Measurements from ENCODE around the gene CLCN5. TPM values are rescaled to one million over a fixed set of nuclear protein-coding genes. Genes with fewer than 3 reads are reported as not detected.

The CLCN5 gene
- total and polyA plus RNA-seq, 12 donors: 0.83 to 3.6 (median 1.6) TPM

DNA sequence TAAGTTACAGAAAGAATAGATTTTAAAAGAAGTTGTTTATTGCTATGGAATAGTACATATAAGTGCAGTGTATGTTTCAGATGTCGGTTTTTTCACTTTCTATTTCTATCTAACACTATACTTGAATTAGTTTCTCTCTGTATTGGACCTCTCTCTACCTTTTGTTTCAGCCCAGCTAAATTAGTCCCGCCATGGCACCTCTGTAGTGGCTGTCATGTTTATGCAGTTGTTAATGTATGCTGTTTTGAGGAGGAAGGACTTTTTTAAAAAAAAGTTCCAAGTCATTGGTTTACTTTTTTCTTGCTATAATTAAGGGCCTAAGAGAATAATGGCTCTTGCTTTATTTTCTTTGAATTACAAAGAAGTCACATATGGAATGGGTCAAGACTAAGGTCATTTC lies 160.3 kb downstream of the CLCN5 start:
- DNase-seq (no peak), ATAC-seq (no peak)
- intact Hi-C loops (cut with DNase I): loop anchor here in 7 of 10 donors (5.0 to 10.0 kb wide), 3 partner anchors 165 to 170 kb away; no protein-coding TSS in a partner anchor
- H3K9me3 ChIP-seq: no peaks in the 10 kb centered on the region
- peaks cover 0 to 8% (median 0%) of the 10 kb centered on the region in 7 donors for H3K27me3 ChIP-seq
- H3K4me3 ChIP-seq: no peak overlapping the region
- no peaks in the 10 kb centered on the region for H3K4me1 ChIP-seq
- TF ChIP-seq, protein P1, sequence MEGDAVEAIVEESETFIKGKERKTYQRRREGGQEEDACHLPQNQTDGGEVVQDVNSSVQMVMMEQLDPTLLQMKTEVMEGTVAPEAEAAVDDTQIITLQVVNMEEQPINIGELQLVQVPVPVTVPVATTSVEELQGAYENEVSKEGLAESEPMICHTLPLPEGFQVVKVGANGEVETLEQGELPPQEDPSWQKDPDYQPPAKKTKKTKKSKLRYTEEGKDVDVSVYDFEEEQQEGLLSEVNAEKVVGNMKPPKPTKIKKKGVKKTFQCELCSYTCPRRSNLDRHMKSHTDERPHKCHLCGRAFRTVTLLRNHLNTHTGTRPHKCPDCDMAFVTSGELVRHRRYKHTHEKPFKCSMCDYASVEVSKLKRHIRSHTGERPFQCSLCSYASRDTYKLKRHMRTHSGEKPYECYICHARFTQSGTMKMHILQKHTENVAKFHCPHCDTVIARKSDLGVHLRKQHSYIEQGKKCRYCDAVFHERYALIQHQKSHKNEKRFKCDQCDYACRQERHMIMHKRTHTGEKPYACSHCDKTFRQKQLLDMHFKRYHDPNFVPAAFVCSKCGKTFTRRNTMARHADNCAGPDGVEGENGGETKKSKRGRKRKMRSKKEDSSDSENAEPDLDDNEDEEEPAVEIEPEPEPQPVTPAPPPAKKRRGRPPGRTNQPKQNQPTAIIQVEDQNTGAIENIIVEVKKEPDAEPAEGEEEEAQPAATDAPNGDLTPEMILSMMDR (IDR thresholded peaks at IDR 0.05): no peak
- WGBS, 2 donors: 96 to 98% methylated on average over 2 of the region's 2 CpGs
- H3K36me3 ChIP-seq: peaks cover 0 to 13% (median 0%) of the 10 kb centered on the region in 9 donors
- H3K27ac ChIP-seq: no peak overlapping the region

GRCh38 chrX:50088645-50089044 lies 166.2 kb downstream of the CLCN5 start:
- DNase-seq (no peak), ATAC-seq (no peak)
- Histone ChIP-seq H3K4me1 (no peaks in the 10 kb centered on the region), H3K27ac (no peak overlapping the region), H3K27me3 (peaks cover 0 to 11% (median 0%) of the 10 kb centered on the region in 7 donors), H3K9me3 (no peaks in the 10 kb centered on the region), H3K36me3 (peaks cover 0 to 33% (median 0%) of the 10 kb centered on the region in 9 donors), H3K4me3 (no peak overlapping the region)
- TF ChIP-seq, protein P1 (IDR thresholded peaks at IDR 0.05): no peak
- WGBS, 2 donors: 88 to 92% methylated on average over 3 of the region's 3 CpGs
- intact Hi-C loops (cut with DNase I): loop anchor here in 1 of 10 donors (10.0 kb wide), 1 partner anchor 174 kb away; no protein-coding TSS in a partner anchor

- DNase-seq (no peak), ATAC-seq (no peak)
- intact Hi-C loops (cut with DNase I): no loop called here
- TF ChIP-seq, protein P1 (IDR thresholded peaks at IDR 0.05): no peak
- WGBS, 2 donors: 97 to 98% methylated on average over 4 of the region's 4 CpGs
- Histone ChIP-seq H3K36me3 (peaks cover 0 to 16% (median 0%) of the 10 kb centered on the region in 9 donors), H3K9me3 (no peaks in the 10 kb centered on the region), H3K27ac (no peak overlapping the region), H3K4me3 (no peak overlapping the region), H3K4me1 (no peaks in the 10 kb centered on the region), H3K27me3 (peaks cover 0 to 15% (median 0%) of the 10 kb centered on the region in 7 donors)
These were observed 171.2 kb downstream of the CLCN5 start for GRCh38 chrX:50093625-50094024.

DNA sequence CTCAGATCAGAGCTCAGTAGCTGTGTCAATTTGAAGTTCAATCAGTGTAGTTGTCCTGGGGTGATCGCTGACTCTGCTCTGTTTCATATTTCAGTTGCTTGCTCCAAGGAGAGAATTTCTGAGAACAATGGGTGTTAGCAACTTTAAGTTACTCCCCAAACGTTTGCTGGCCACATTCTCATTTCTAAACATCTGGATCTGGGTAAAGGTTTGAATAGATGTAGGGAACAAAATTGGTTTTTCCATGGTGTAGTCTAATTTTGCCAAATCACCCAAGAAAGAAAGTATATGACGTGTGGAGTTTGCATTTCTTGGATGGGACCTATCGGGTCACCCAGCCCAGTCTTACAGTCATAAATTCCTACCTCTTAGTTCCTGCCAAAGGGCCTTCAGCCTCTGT lies 174.7 kb downstream of the CLCN5 start:
- H3K27me3 ChIP-seq: peaks cover 0 to 34% (median 0%) of the 10 kb centered on the region in 7 donors
- H3K9me3 ChIP-seq: no peaks in the 10 kb centered on the region
- intact Hi-C loops (cut with DNase I): no loop called here

More for the DNA sequence above, 174.7 kb downstream of the CLCN5 start:
- 81 to 83% methylated on average over 4 of the region's 4 CpGs for WGBS, 2 donors
- no peak for ATAC-seq
- TF ChIP-seq, protein P1 (IDR thresholded peaks at IDR 0.05): no peak
- Histone ChIP-seq H3K4me3 (no peak overlapping the region), H3K4me1 (no peaks in the 10 kb centered on the region), H3K36me3 (peaks cover 0 to under 1% (median 0%) of the 10 kb centered on the region in 9 donors), H3K27ac (no peak overlapping the region)
- no peak for DNase-seq
